Measurements from ENCODE around the gene KAT2B. TPM values are rescaled to one million over a fixed set of nuclear protein-coding genes. Genes with fewer than 3 reads are reported as not detected.

The KAT2B gene
- total RNA-seq, 4 donors from 2014 or later: 12.8 to 52.1 (median 35.2) TPM

DNA sequence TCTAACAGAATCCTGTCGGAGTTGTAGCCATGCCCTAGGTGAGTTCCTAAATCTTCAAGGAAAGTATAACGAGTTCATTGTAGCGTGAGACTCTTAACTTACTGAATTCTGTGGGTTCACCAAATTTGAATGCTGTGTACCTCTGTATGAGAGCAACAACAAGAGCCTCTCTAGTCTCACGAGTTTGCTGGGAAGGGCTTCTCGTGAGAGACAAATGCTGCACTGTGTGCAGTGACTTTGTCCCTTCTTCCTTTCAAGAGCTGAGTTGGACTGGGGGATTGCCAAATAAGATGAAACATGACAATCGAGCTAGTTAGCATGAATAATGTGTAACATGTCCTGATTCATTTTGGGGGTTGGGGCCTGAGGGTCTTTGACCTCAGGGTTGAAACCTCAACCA, 32.2 kb downstream of the KAT2B start:
- intact Hi-C loops (cut with DNase I; ENCODE audit: low total_unique reads): no loop called here
- Histone ChIP-seq H3K9me3 (no peaks in the 10 kb centered on the region), H3K27me3 (no peaks in the 10 kb centered on the region), H3K4me3 (no peak overlapping the region), H3K4me1 (no peaks in the 10 kb centered on the region), H3K36me3 (no peaks in the 10 kb centered on the region), H3K27ac (no peak overlapping the region)
- DNase-seq: no peak
- TF ChIP-seq POLR2A (IDR thresholded peaks at IDR 0.05): no peak
- TF ChIP-seq, protein P1, sequence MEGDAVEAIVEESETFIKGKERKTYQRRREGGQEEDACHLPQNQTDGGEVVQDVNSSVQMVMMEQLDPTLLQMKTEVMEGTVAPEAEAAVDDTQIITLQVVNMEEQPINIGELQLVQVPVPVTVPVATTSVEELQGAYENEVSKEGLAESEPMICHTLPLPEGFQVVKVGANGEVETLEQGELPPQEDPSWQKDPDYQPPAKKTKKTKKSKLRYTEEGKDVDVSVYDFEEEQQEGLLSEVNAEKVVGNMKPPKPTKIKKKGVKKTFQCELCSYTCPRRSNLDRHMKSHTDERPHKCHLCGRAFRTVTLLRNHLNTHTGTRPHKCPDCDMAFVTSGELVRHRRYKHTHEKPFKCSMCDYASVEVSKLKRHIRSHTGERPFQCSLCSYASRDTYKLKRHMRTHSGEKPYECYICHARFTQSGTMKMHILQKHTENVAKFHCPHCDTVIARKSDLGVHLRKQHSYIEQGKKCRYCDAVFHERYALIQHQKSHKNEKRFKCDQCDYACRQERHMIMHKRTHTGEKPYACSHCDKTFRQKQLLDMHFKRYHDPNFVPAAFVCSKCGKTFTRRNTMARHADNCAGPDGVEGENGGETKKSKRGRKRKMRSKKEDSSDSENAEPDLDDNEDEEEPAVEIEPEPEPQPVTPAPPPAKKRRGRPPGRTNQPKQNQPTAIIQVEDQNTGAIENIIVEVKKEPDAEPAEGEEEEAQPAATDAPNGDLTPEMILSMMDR (IDR thresholded peaks at IDR 0.05): no peak

DNA sequence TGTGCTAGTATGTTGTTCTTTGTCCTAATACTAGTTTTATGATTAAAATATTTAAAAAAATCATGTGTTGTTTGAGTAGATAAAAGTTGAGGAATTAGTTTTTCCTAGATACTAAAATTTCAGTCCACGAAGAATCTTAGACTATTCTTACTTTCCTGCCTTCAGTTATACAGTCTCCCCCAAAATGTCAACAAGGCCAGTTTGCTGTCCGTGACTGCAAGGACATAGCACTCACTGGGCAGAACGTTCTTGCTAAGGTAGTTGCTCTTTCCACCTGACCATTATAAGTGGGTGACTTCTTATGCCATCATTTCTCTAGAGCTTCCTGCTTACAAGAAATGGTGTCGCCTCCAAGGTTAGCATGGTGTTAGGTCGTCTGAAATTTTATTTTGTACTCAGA, 32.8 kb downstream of the KAT2B start:
- TF ChIP-seq POLR2A (IDR thresholded peaks at IDR 0.05): no peak
- TF ChIP-seq, protein P1 (IDR thresholded peaks at IDR 0.05): no peak
- Histone ChIP-seq H3K4me1 (no peaks in the 10 kb centered on the region), H3K27me3 (no peaks in the 10 kb centered on the region), H3K4me3 (no peak overlapping the region), H3K9me3 (no peaks in the 10 kb centered on the region), H3K36me3 (no peaks in the 10 kb centered on the region), H3K27ac (no peak overlapping the region)
- no peak for DNase-seq
- intact Hi-C loops (cut with DNase I; ENCODE audit: low total_unique reads): no loop called here

DNA sequence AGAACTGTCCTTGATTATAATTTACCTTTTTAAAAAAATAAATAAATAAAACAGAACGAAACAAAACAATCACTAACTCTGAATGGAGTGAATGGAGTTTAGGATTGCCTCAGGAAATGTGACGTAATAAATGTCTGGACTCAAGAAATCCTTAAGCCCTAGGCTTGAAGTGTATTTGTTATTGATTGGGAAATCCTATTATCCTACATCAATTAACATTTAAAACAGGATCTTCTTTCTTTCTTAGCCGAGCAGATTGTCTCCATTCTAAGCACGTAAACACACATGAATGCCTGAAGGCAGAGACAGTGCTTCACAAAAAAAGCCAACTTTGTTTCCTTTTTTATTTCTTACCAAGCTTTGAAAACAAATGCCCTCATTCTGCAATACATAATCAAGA, 33.4 kb downstream of the KAT2B start:
- TF ChIP-seq, protein P1 (IDR thresholded peaks at IDR 0.05): no peak
- no peak for TF ChIP-seq POLR2A (IDR thresholded peaks at IDR 0.05)
- no peak for DNase-seq
- Histone ChIP-seq H3K27me3 (no peaks in the 10 kb centered on the region), H3K4me1 (no peaks in the 10 kb centered on the region), H3K27ac (no peak overlapping the region), H3K9me3 (no peaks in the 10 kb centered on the region), H3K4me3 (no peak overlapping the region), H3K36me3 (no peaks in the 10 kb centered on the region)
- intact Hi-C loops (cut with DNase I; ENCODE audit: low total_unique reads): no loop called here

DNA sequence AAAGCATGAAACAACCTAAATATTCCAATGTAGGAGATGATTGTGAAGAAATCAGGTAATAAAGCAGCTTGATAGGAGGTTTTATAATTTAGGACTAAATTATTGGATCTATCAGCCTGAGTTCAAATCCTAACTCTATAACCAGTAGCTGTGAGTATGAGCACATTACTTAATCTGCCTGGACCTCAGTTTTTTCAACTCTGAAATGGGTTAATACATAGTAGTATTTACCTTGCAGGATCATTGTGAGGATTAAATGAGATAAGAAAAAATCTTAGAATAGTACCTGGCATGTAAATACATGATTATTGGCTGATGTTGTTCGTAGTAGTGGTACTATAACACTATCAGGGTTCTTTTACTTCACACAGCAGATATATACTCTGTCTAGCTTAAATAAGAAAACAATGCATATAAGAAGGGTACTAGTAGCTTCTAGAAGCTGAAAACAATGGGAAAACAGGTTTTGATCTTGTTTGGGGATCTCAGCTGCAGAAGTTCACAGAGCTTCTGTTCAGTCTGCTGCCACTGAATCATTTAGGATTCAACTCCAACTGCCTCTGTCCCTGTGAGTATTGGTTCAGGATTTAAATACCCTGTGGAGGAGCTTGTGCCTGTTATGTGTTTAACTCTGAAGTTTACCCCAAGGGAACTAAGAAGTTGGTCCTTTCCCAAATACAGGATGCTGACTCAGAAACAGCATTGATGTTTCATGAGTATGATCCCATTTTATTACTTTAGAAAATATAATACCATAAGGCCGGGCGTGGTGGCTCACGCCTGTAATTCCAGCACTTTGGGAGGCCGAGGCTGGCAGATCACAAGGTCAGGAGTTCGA, 34.2 kb downstream of the KAT2B start:
- intact Hi-C loops (cut with DNase I; ENCODE audit: low total_unique reads): no loop called here
- no peak for DNase-seq
- Histone ChIP-seq H3K27ac (no peak overlapping the region), H3K36me3 (no peaks in the 10 kb centered on the region), H3K4me1 (no peaks in the 10 kb centered on the region), H3K9me3 (no peaks in the 10 kb centered on the region), H3K27me3 (no peaks in the 10 kb centered on the region), H3K4me3 (no peak overlapping the region)
- TF ChIP-seq, protein P1 (IDR thresholded peaks at IDR 0.05): no peak

DNA sequence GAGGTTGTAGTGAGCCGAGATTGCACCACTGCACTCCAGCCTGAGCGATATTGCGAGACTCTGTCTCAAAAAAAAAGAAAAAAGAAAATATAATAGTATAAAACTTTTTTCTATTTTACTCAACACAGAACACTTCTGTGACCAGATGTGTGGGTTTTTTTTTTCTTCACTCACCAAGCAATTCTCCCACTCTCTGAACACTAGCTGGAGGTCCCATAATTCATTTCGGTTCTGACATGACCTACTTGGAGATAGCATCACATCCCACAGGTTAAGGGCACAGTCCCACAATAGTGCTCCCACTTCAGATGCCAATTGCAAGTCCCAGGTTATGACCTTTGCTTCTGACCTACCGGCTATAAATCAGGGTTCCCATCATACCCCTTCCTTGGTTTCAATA, 35.0 kb downstream of the KAT2B start:
- no peak overlapping the region for H3K27ac ChIP-seq
- no peak for DNase-seq
- TF ChIP-seq, protein P1 (IDR thresholded peaks at IDR 0.05): no peak
- no peak for TF ChIP-seq POLR2A (IDR thresholded peaks at IDR 0.05)
- H3K4me3 ChIP-seq: no peak overlapping the region
- H3K36me3 ChIP-seq: no peaks in the 10 kb centered on the region
- H3K4me1 ChIP-seq: no peaks in the 10 kb centered on the region
- no peaks in the 10 kb centered on the region for H3K9me3 ChIP-seq
- H3K27me3 ChIP-seq: no peaks in the 10 kb centered on the region
- intact Hi-C loops (cut with DNase I; ENCODE audit: low total_unique reads): no loop called here

All from uterus (tissue), 4 donors.